ENCODE results near the gene MAPK12. TPM values are rescaled to one million over a fixed set of nuclear protein-coding genes. Genes with fewer than 3 reads are reported as not detected.

Gene MAPK12
- polyA plus RNA-seq, 1 experiment: 51.4 TPM

DNA sequence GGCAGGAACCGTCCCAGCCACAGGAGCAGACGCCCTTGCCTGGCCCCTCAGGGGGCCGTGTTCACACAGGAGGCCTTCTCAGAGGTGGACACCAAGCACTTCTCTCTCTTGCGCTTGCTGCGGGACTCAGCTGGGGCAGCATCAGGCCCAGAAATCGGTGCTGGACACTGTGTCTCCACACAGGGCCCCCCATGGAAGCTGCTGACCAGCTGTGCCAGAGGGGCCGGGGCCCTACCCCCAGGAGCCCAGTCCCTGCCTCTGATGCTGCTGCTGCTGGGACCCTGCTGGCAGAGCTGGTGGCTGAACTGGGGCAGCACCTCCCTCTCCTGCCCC, 42.0 kb upstream of the MAPK12 start:
- Histone ChIP-seq H3K27me3 (ENCODE audit: control insufficient read depth, insufficient read depth, low read length) (no peaks in the 10 kb centered on the region), H3K36me3 (ENCODE audit: control insufficient read depth, insufficient read depth, low read length) (peaks cover 26% of the 10 kb centered on the region), H3K4me3 (ENCODE audit: low read depth, low read length) (no peak overlapping the region)
- no peak for DNase-seq (ENCODE audit: low read depth)
- CTCF ChIA-PET: interaction anchor here (0.7 to 7.4 kb wide), 6 partner anchors 10 to 95 kb away, joined by 3 to 38 read pairs (median 12); partner anchors contain the start of gene DENND6B
- POLR2A ChIA-PET: interaction anchor here (0.6 kb wide), 1 partner anchor 177 kb away, joined by 3 read pairs; no protein-coding TSS in a partner anchor
- TF ChIP-seq, protein P1, sequence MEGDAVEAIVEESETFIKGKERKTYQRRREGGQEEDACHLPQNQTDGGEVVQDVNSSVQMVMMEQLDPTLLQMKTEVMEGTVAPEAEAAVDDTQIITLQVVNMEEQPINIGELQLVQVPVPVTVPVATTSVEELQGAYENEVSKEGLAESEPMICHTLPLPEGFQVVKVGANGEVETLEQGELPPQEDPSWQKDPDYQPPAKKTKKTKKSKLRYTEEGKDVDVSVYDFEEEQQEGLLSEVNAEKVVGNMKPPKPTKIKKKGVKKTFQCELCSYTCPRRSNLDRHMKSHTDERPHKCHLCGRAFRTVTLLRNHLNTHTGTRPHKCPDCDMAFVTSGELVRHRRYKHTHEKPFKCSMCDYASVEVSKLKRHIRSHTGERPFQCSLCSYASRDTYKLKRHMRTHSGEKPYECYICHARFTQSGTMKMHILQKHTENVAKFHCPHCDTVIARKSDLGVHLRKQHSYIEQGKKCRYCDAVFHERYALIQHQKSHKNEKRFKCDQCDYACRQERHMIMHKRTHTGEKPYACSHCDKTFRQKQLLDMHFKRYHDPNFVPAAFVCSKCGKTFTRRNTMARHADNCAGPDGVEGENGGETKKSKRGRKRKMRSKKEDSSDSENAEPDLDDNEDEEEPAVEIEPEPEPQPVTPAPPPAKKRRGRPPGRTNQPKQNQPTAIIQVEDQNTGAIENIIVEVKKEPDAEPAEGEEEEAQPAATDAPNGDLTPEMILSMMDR (IDR thresholded peaks at IDR 0.05; ENCODE audit: insufficient read depth, low read depth, low read length): no peak

DNA sequence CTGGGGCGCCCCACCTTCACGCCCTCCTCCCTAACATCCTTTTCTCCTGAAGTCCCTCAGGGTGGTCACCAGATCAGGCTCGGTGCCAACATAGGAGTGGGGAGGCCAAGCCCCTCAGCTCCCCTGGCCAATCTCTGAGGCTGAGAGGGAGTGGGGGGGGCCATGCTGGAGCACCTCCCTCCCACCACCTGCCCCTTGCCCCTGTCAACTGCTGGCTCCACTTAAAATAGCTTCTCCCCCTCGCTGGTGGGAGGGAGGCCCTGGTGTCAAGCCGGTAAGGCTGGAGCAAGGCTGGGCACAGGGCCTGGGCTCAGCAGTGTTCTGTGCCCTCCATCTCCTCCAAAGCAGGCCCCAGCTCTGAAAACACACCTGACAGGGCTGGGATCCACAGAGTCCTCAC, 41.1 kb upstream of the MAPK12 start:
- CTCF ChIA-PET: interaction anchor here (1.0 to 4.7 kb wide), 3 partner anchors 9 to 26 kb away, joined by 4 to 20 read pairs (median 17); partner anchors contain the start of gene DENND6B
- Histone ChIP-seq H3K36me3 (ENCODE audit: control insufficient read depth, insufficient read depth, low read length) (peaks cover 27% of the 10 kb centered on the region), H3K4me3 (ENCODE audit: low read depth, low read length) (no peak overlapping the region), H3K27me3 (ENCODE audit: control insufficient read depth, insufficient read depth, low read length) (no peaks in the 10 kb centered on the region)
- TF ChIP-seq, protein P1 (IDR thresholded peaks at IDR 0.05; ENCODE audit: insufficient read depth, low read depth, low read length): no peak
- POLR2A ChIA-PET: no interaction called here
- no peak for DNase-seq (ENCODE audit: low read depth)

DNA sequence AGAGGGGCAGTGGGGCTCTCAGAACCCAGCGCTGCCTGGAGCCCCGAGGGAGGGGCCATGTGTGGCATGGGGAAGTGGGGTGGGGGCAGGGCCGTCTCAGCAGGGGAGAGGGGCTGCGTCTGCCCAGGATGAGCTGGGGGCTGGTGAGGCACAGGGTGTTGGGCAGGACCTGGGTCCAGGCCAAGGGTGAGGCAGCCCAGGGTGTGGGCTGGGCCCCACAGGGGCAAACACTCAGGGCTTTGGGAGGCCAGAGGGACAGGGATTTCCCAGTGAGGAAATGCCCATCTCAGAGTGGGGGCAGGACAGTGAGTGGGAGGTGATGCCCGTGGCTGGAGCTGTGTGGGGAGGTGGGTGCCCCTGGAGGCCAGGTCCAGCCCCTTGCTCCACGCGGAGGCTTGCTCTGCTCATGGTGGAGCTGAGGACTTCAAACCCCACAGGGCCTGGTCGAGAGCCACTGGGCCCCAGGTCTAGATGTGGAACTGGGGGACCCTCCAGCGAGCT, 40.6 kb upstream of the MAPK12 start:
- Histone ChIP-seq H3K27me3 (ENCODE audit: control insufficient read depth, insufficient read depth, low read length) (no peaks in the 10 kb centered on the region), H3K4me3 (ENCODE audit: low read depth, low read length) (no peak overlapping the region), H3K36me3 (ENCODE audit: control insufficient read depth, insufficient read depth, low read length) (peaks cover 27% of the 10 kb centered on the region)
- TF ChIP-seq, protein P1 (IDR thresholded peaks at IDR 0.05; ENCODE audit: insufficient read depth, low read depth, low read length): no peak
- ChIA-PET CTCF (interaction anchor here (1.0 to 4.7 kb wide), 3 partner anchors 9 to 26 kb away, joined by 4 to 20 read pairs (median 17); partner anchors contain the start of gene DENND6B), POLR2A (interaction anchor here (1.2 kb wide), 1 partner anchor 9 kb away, joined by 3 read pairs; no protein-coding TSS in a partner anchor)
- no peak for DNase-seq (ENCODE audit: low read depth)

DNA sequence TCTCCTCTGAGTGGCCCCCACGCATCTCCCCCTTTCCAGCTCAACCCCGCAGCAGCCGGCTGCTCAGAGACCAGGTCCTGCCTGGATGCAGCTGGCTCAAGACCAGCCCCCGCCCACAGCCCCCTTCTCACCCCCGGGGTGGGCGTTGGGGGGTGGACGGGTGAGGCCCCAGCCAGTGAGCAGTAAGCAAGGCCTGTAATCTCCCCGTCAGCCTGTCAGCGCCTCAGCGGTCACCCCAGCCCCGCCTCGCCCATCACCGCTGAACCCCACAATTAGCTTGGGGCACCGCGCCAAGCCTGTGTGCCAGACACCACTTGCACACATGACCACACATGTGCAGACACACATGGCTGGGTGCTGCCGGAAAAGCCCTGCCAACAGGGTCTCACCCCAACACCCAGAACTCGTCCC, 40.1 kb upstream of the MAPK12 start:
- Histone ChIP-seq H3K36me3 (ENCODE audit: control insufficient read depth, insufficient read depth, low read length) (peaks cover 29% of the 10 kb centered on the region), H3K4me3 (ENCODE audit: low read depth, low read length) (no peak overlapping the region), H3K27me3 (ENCODE audit: control insufficient read depth, insufficient read depth, low read length) (no peaks in the 10 kb centered on the region)
- no peak for DNase-seq (ENCODE audit: low read depth)
- CTCF ChIA-PET: interaction anchor here (1.0 to 2.4 kb wide), 2 partner anchors 25 kb away, joined by 4 to 17 read pairs; partner anchors contain the start of gene DENND6B
- POLR2A ChIA-PET: interaction anchor here (1.2 kb wide), 1 partner anchor 8 kb away, joined by 3 read pairs; no protein-coding TSS in a partner anchor
- TF ChIP-seq, protein P1 (IDR thresholded peaks at IDR 0.05; ENCODE audit: insufficient read depth, low read depth, low read length): no peak

DNA sequence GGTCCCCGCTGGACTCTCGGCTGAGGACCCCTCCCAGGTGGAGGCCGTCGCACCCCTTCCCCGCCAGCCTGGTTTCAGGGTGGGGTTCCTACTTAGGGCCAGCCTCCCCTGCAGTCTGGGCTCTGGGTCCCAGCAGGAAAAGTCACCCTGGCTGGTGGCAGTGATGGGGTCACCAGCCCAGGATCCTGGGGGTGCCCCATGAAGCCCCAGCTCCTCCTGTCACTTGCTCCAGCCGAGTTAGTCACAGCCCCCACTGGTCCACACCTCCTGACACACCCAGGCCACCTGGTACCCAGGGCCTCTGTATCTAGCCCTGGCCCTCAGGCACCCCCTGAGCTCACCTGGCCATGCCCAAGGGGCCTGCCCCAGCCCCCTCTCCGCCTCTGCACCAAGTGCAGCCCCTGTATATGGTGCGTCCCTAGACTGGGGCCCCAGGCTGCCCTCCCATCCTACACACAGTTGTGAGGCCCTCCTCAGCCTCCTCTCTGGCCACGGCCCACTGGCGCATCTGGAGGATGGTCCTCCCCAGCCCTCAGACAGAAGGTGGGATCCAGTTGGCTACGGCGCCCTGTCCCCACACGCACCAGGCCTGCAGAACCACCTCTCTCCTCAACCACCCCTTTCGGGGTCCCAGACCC, 39.3 kb upstream of the MAPK12 start:
- no peak for DNase-seq (ENCODE audit: low read depth)
- Histone ChIP-seq H3K4me3 (ENCODE audit: low read depth, low read length) (peak overlapping the region; percentile 41), H3K36me3 (ENCODE audit: control insufficient read depth, insufficient read depth, low read length) (peaks cover 27% of the 10 kb centered on the region), H3K27me3 (ENCODE audit: control insufficient read depth, insufficient read depth, low read length) (no peaks in the 10 kb centered on the region)
- TF ChIP-seq, protein P1 (IDR thresholded peaks at IDR 0.05; ENCODE audit: insufficient read depth, low read depth, low read length): no peak
- POLR2A ChIA-PET: interaction anchor here (1.2 kb wide), 1 partner anchor 8 kb away, joined by 3 read pairs; no protein-coding TSS in a partner anchor
- CTCF ChIA-PET: interaction anchor here (2.4 kb wide), 1 partner anchor 24 kb away, joined by 17 read pairs; no protein-coding TSS in a partner anchor
